SK-N-SH (cell line): ENCODE data around the gene ERC1. TPM values are rescaled to one million over a fixed set of nuclear protein-coding genes. Genes with fewer than 3 reads are reported as not detected.
A peak's percentile ranks its signal among the peaks of the same experiment; 100 is the strongest.

Source experiments
- CTCF ChIA-PET: fragments of 300-600, 350-600 bp; formaldehyde crosslinking; extraction: SDS; loops from one replicate; lab custom pipeline; 2021; lab: Yijun Ruan, JAX
- POLR2A ChIA-PET: fragments of 350-600 bp; sonication (Branson Sonifier 250); formaldehyde crosslinking; extraction: SDS; loops from one replicate; lab custom pipeline; 2020; ENCODE audit warnings: antibody characterized with exemption, inconsistent platforms; lab: Yijun Ruan, JAX
- DNase-seq: peaks from one replicate; pipeline ENCODE4 v3.0.0; 2012
- H2AFZ ChIP-seq: fragments of 200-600 bp; sonication (generic); 2 replicates; pipeline ENCODE4 v1.8.1; 2016; ENCODE audit warnings: antibody characterized with exemption, mild to moderate bottlenecking, low read depth
- H3F3A ChIP-seq: fragments of 200-600 bp; sonication (generic); replicated peaks from 2 replicates; pipeline ENCODE3; 2016; ENCODE audit warnings: antibody characterized with exemption, mild to moderate bottlenecking; ENCODE audit not compliant: insufficient read depth
- H3K27ac ChIP-seq, 2 experiments: fragments of 200-500 bp in 1 of 2; fragments of 200-600 bp in 1 of 2; sonication (Bioruptor generic) in 1 of 2; sonication (generic), shearing (Covaris generic) in 1 of 2; 2 replicates each; pipeline versions ENCODE4 v1.5.1 to v1.6.1; 2014 to 2016; ENCODE audit warnings: low read depth in 2 of 2, inconsistent platforms in 1 of 2, low read length in 1 of 2, mild to moderate bottlenecking in 1 of 2, mixed read lengths in 1 of 2
- H3K27me3 ChIP-seq: fragments of 200-600 bp; sonication (generic), shearing (Covaris generic); 2 replicates; pipeline ENCODE4 v1.6.1; 2016; ENCODE audit warnings: mixed run types; ENCODE audit not compliant: insufficient read depth
- H3K36me3 ChIP-seq, 2 experiments: fragments of 200-500 bp in 1 of 2; fragments of 200-600 bp in 1 of 2; sonication (Bioruptor generic) in 1 of 2; sonication (generic) in 1 of 2; replicated peaks in 1 of 2; 2 replicates each; pipeline versions ENCODE3 to v1.5.1; 2014 to 2016; ENCODE audit warnings: low read length in 1 of 2, mild to moderate bottlenecking in 1 of 2; ENCODE audit not compliant: insufficient read depth in 2 of 2, control insufficient read depth in 1 of 2
- H3K4me1 ChIP-seq, 2 experiments: fragments of 200-500 bp in 1 of 2; fragments of 200-600 bp in 1 of 2; sonication (Bioruptor generic) in 1 of 2; sonication (generic), shearing (Covaris generic) in 1 of 2; 2 replicates each; pipeline versions ENCODE4 v1.5.1 to v1.6.1; 2014 to 2016; ENCODE audit warnings: low read depth in 1 of 2, low read length in 1 of 2, mixed run types in 1 of 2; ENCODE audit not compliant: insufficient read depth in 2 of 2, control insufficient read depth in 1 of 2
- H3K4me2 ChIP-seq: fragments of 200-600 bp; sonication (generic), shearing (Covaris generic); 2 replicates; pipeline ENCODE4 v1.6.1; 2017; ENCODE audit warnings: mixed run types
- H3K4me3 ChIP-seq, 2 experiments: fragments of 200-500 bp in 1 of 2; fragments of 200-600 bp in 1 of 2; sonication (Bioruptor generic) in 1 of 2; sonication (generic), shearing (Covaris generic) in 1 of 2; 2 replicates each; pipeline versions ENCODE4 v1.5.1 to v1.8.1; 2014 to 2016; ENCODE audit warnings: low read depth in 2 of 2, inconsistent platforms in 1 of 2, low read length in 1 of 2, mild to moderate bottlenecking in 1 of 2, mixed read lengths in 1 of 2, moderate library complexity in 1 of 2
- H3K79me2 ChIP-seq: fragments of 200-600 bp; sonication (generic); 2 replicates; pipeline ENCODE4 v1.8.1; 2017; ENCODE audit warnings: mild to moderate bottlenecking; ENCODE audit not compliant: insufficient read depth
- H3K9ac ChIP-seq: fragments of 200-600 bp; sonication (generic); 2 replicates; pipeline ENCODE4 v1.6.1; 2017; ENCODE audit warnings: mixed run types
- H3K9me2 ChIP-seq: fragments of 200-600 bp; sonication (generic); 2 replicates; pipeline ENCODE4 v1.6.1; 2017; ENCODE audit warnings: mixed run types
- H3K9me3 ChIP-seq: fragments of 200-600 bp; sonication (generic); 2 replicates; pipeline ENCODE4 v1.6.1; 2017; ENCODE audit warnings: mixed run types, mild to moderate bottlenecking, moderate library complexity
- H4K20me1 ChIP-seq: fragments of 200-600 bp; sonication (generic); 2 replicates; pipeline ENCODE4 v1.6.1; 2017; ENCODE audit warnings: mild to moderate bottlenecking, mixed run types; ENCODE audit not compliant: insufficient read depth
- ELF1 ChIP-seq: IDR thresholded peaks from 2 replicates; pipeline ENCODE4 v1.4.0; 2012
- EZH2phosphoT487 ChIP-seq: fragments of 200-600 bp; sonication (generic); IDR thresholded peaks from 2 replicates; pipeline ENCODE4 v1.6.1; 2017; ENCODE audit warnings: low read depth, mixed run types, mild to moderate bottlenecking, antibody characterized with exemption, moderate library complexity, borderline replicate concordance
- GABPA ChIP-seq: IDR thresholded peaks from 2 replicates; pipeline ENCODE4 v1.4.0; 2012; ENCODE audit warnings: low read depth, mild to moderate bottlenecking
- GATA2 ChIP-seq: sonication (generic); formaldehyde crosslinking; IDR thresholded peaks from 2 replicates; pipeline ENCODE4 v1.5.0; 2020; ENCODE audit warnings: mild to moderate bottlenecking, missing genetic modification reagents
- JUND ChIP-seq: IDR thresholded peaks from 2 replicates; pipeline ENCODE4 v1.4.0; 2012
- NRF1 ChIP-seq: IDR thresholded peaks from 2 replicates; pipeline ENCODE4 v1.6.1; 2012; ENCODE audit warnings: low read depth, mild to moderate bottlenecking, low read length
- POLR2AphosphoS5 ChIP-seq: IDR thresholded peaks from 2 replicates; pipeline ENCODE4 v1.6.1; 2012; ENCODE audit warnings: low read depth, low read length
- RFX5 ChIP-seq: IDR thresholded peaks from 2 replicates; pipeline ENCODE4 v1.6.1; 2012; ENCODE audit warnings: mild to moderate bottlenecking, improper control_type of control experiment, low read length
- SIN3A ChIP-seq: IDR thresholded peaks from 2 replicates; pipeline ENCODE4 v1.6.1; 2012; ENCODE audit warnings: low read depth, mild to moderate bottlenecking, low read length, moderate library complexity, borderline replicate concordance
- SMC3 ChIP-seq: IDR thresholded peaks from 2 replicates; pipeline ENCODE4 v1.6.1; 2012; ENCODE audit warnings: low read depth, low read length, improper control_type of control experiment
- TCF12 ChIP-seq: IDR thresholded peaks from 2 replicates; pipeline ENCODE4 v1.4.0; 2012
- WGBS: methylation state at CpG from one replicate; pipeline ENCODE4 v1.1.6; 2017; ENCODE audit warnings: low lambda C conversion rate; 5-methylcytosine and 5-hydroxymethylcytosine counted together
- polyA plus RNA-seq, 3 experiments: library from polyadenylated mRNA; depleted of rRNA; stranded (reverse); fragments of >200 nt; gene quantifications; 2 replicates each; pipeline ENCODE4 v1.2.3, GENCODE V29; 2012
- TF ChIP-seq, protein P1 (sequence below): IDR thresholded peaks from 2 replicates; pipeline ENCODE4 v1.4.0; 2012; ENCODE audit warnings: low read depth, borderline replicate concordance
- TF ChIP-seq, protein P2 (sequence below): IDR thresholded peaks from 2 replicates; pipeline ENCODE4 v1.4.0; 2012; ENCODE audit warnings: low read depth
- TF ChIP-seq, protein P3 (sequence below): IDR thresholded peaks from 2 replicates; pipeline ENCODE4 v1.6.1; 2012; ENCODE audit warnings: mild to moderate bottlenecking, low read depth, low read length, moderate library complexity
- TF ChIP-seq, protein P4 (sequence below): fragments of 150-350 bp; IDR thresholded peaks from 2 replicates; pipeline ENCODE4 v1.6.1; 2016; ENCODE audit warnings: mild to moderate bottlenecking, low read depth, low read length
- TF ChIP-seq, protein P5 (sequence below): IDR thresholded peaks from 2 replicates; pipeline ENCODE4; 2012
- TF ChIP-seq, protein P6 (sequence below): IDR thresholded peaks from 2 replicates; pipeline ENCODE4 v1.4.0; 2012; ENCODE audit warnings: low read depth, borderline replicate concordance

ERC1 gene
- polyA plus RNA-seq, 1 of the 3 experiments (the other 2 are of a cell fraction) = 7.5 TPM

DNA sequence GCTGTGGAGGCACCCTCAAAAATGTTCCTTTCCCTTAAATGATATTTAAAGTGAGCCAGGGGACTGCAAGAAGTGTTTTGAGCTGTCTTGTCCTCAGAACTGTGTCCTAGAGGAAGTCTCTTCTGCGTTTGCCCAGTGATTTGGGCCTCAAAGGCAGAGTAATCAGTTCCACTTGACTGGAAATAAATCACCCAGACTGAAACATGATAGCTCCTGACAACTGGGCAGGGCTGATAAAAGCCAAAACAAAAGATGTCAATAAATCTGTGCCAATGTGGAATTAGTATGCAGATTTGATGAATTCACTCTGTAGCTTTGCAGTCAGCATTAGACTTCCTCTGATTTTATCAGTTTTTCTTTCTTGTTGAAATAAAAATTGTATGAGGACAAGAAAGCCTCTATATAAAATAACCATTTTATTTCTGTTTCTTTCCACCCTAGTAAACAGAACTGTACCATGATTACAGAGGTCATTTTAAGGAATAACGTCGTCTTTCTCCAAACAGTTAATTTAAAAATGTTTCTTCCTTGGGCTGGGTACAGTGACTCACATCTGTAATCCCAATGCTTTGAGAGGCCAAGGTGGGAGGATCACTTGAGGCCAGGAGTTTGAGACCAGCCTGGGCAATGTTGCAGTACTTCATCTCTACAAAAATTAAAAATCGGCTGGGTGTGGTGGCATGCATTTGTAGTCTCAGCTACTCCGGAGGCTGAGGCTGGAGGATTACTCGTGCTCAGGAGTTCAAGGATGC is 180.8 kb downstream of the ERC1 start:
- no peak overlapping the region for H2AFZ ChIP-seq
- H4K20me1 ChIP-seq = no peaks in the 10 kb centered on the region
- no peak overlapping the region for H3K9ac ChIP-seq
- H3K4me3 ChIP-seq = no peak overlapping the region
- H3K4me2 ChIP-seq = no peak overlapping the region; the same call in 1 of the 2 replicates
- no peaks in the 10 kb centered on the region for H3K27me3 ChIP-seq
- POLR2A ChIA-PET = no interaction called here
- TF ChIP-seq ELF1 (no peak), RFX5 (no peak), TCF12 (peak; percentile 27; the same call in 1 of the 2 replicates), EZH2phosphoT487 (no peak), SMC3 (no peak), NRF1 (no peak), JUND (no peak; the same call in 1 of the 2 replicates), POLR2AphosphoS5 (no peak), GATA2 (CRISPR knock-in tag) (no peak), SIN3A (no peak), GABPA (no peak)
- TF ChIP-seq, protein P1, sequence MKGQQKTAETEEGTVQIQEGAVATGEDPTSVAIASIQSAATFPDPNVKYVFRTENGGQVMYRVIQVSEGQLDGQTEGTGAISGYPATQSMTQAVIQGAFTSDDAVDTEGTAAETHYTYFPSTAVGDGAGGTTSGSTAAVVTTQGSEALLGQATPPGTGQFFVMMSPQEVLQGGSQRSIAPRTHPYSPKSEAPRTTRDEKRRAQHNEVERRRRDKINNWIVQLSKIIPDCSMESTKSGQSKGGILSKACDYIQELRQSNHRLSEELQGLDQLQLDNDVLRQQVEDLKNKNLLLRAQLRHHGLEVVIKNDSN = no peak
- TF ChIP-seq, protein P2, sequence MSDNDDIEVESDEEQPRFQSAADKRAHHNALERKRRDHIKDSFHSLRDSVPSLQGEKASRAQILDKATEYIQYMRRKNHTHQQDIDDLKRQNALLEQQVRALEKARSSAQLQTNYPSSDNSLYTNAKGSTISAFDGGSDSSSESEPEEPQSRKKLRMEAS = no peak
- TF ChIP-seq, protein P3, sequence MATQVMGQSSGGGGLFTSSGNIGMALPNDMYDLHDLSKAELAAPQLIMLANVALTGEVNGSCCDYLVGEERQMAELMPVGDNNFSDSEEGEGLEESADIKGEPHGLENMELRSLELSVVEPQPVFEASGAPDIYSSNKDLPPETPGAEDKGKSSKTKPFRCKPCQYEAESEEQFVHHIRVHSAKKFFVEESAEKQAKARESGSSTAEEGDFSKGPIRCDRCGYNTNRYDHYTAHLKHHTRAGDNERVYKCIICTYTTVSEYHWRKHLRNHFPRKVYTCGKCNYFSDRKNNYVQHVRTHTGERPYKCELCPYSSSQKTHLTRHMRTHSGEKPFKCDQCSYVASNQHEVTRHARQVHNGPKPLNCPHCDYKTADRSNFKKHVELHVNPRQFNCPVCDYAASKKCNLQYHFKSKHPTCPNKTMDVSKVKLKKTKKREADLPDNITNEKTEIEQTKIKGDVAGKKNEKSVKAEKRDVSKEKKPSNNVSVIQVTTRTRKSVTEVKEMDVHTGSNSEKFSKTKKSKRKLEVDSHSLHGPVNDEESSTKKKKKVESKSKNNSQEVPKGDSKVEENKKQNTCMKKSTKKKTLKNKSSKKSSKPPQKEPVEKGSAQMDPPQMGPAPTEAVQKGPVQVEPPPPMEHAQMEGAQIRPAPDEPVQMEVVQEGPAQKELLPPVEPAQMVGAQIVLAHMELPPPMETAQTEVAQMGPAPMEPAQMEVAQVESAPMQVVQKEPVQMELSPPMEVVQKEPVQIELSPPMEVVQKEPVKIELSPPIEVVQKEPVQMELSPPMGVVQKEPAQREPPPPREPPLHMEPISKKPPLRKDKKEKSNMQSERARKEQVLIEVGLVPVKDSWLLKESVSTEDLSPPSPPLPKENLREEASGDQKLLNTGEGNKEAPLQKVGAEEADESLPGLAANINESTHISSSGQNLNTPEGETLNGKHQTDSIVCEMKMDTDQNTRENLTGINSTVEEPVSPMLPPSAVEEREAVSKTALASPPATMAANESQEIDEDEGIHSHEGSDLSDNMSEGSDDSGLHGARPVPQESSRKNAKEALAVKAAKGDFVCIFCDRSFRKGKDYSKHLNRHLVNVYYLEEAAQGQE = no peak
- TF ChIP-seq, protein P4, sequence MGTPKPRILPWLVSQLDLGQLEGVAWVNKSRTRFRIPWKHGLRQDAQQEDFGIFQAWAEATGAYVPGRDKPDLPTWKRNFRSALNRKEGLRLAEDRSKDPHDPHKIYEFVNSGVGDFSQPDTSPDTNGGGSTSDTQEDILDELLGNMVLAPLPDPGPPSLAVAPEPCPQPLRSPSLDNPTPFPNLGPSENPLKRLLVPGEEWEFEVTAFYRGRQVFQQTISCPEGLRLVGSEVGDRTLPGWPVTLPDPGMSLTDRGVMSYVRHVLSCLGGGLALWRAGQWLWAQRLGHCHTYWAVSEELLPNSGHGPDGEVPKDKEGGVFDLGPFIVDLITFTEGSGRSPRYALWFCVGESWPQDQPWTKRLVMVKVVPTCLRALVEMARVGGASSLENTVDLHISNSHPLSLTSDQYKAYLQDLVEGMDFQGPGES = no peak
- TF ChIP-seq, protein P5, sequence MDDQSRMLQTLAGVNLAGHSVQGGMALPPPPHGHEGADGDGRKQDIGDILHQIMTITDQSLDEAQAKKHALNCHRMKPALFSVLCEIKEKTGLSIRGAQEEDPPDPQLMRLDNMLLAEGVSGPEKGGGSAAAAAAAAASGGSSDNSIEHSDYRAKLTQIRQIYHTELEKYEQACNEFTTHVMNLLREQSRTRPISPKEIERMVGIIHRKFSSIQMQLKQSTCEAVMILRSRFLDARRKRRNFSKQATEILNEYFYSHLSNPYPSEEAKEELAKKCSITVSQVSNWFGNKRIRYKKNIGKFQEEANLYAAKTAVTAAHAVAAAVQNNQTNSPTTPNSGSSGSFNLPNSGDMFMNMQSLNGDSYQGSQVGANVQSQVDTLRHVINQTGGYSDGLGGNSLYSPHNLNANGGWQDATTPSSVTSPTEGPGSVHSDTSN = peak; percentile 88
- TF ChIP-seq, protein P6, sequence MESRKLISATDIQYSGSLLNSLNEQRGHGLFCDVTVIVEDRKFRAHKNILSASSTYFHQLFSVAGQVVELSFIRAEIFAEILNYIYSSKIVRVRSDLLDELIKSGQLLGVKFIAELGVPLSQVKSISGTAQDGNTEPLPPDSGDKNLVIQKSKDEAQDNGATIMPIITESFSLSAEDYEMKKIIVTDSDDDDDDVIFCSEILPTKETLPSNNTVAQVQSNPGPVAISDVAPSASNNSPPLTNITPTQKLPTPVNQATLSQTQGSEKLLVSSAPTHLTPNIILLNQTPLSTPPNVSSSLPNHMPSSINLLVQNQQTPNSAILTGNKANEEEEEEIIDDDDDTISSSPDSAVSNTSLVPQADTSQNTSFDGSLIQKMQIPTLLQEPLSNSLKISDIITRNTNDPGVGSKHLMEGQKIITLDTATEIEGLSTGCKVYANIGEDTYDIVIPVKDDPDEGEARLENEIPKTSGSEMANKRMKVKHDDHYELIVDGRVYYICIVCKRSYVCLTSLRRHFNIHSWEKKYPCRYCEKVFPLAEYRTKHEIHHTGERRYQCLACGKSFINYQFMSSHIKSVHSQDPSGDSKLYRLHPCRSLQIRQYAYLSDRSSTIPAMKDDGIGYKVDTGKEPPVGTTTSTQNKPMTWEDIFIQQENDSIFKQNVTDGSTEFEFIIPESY = no peak
- H3K9me3 ChIP-seq = no peaks in the 10 kb centered on the region
- peaks cover 3 to 12% of the 10 kb centered on the region in 2 experiments; a peak in 3 of 4 replicates for H3K4me1 ChIP-seq
- DNase-seq = no peak
- peaks cover 0 to 13% of the 10 kb centered on the region in 2 experiments for H3K36me3 ChIP-seq
- H3K27ac ChIP-seq = peak overlapping the region in 1 of 2 experiments; percentile 11; a peak in 1 of 4 replicates
- H3K79me2 ChIP-seq = peaks cover 4% of the 10 kb centered on the region
- no peaks in the 10 kb centered on the region for H3F3A ChIP-seq
- CTCF ChIA-PET = interaction anchor here (0.7 to 0.8 kb wide), 2 partner anchors 53 to 545 kb away, joined by 3 read pairs; no protein-coding TSS in a partner anchor
- 74% methylated on average over 6 of the region's 6 CpGs for WGBS
- H3K9me2 ChIP-seq = no peaks in the 10 kb centered on the region
